GM12878 (cell line): ENCODE data around the gene AGRN. TPM values are rescaled to one million over a fixed set of nuclear protein-coding genes. Genes with fewer than 3 reads are reported as not detected.

ENCODE experiments used
- ATAC-seq: fragments of 200-7000 bp; cut with Tn5 transposase; 3 replicates; pipeline ENCODE4 v1.9.1; 2020; ENCODE audit warnings: mild to moderate bottlenecking, moderate library complexity
- BruUV-seq: library from RNA; stranded (reverse); fragments of 400-500 nt; replicated peaks from 2 replicates; lab custom pipeline; 2021; lab: Mats Ljungman, UMichigan
- CTCF ChIA-PET: fragments of 300-600 bp; sonication (Branson Sonifier 250); formaldehyde crosslinking; extraction: SDS; loops from one replicate; lab custom pipeline; 2021; ENCODE audit warnings: inconsistent platforms; lab: Yijun Ruan, JAX
- POLR2A ChIA-PET: fragments of 350-600 bp; formaldehyde crosslinking; extraction: SDS; loops from one replicate; lab custom pipeline; 2021; ENCODE audit warnings: inconsistent platforms; lab: Charles Lee
- RAD21 ChIA-PET: fragments of 300-600 bp; sonication (Branson Sonifier 250); formaldehyde crosslinking; loops from one replicate; lab custom pipeline; 2023; ENCODE audit warnings: antibody characterized with exemption; ENCODE audit not compliant: unreplicated experiment; lab: Charles Lee
- SMC1A ChIA-PET: fragments of 300-600 bp; sonication (Branson Sonifier 250); formaldehyde crosslinking; loops from one replicate; lab custom pipeline; 2023; ENCODE audit not compliant: unreplicated experiment, uncharacterized antibody; lab: Charles Lee
- DNase-seq: peaks from one replicate; pipeline ENCODE4 v3.0.0-alpha.2; 2011; ENCODE audit warnings: low read depth, low spot score
- FAIRE-seq: peaks from 3 replicates; lab custom pipeline; 2011; peaks lifted over from hg19 to GRCh38; lab: Jason Lieb, UNC
- H2AFZ ChIP-seq: 2 replicates; pipeline ENCODE4 v1.6.0; 2011; ENCODE audit warnings: low read depth, low read length, control low read depth; ENCODE audit not compliant: control insufficient read depth
- H3K27ac ChIP-seq: 2 replicates; pipeline ENCODE4 v1.5.1; 2011; ENCODE audit warnings: control low read depth; ENCODE audit not compliant: control insufficient read depth, insufficient read depth
- H3K27me3 ChIP-seq, 2 experiments: replicated peaks in 1 of 2; 2 replicates each; pipeline versions ENCODE4 v1.6.0 to v1.6.1; 2011; ENCODE audit warnings: low read length in 1 of 2; ENCODE audit not compliant: control insufficient read depth in 2 of 2, insufficient read depth in 2 of 2
- H3K36me3 ChIP-seq, 2 experiments: 2 replicates each; pipeline ENCODE4 v1.5.1; 2011; ENCODE audit warnings: low read length in 1 of 2; ENCODE audit not compliant: control insufficient read depth in 2 of 2, insufficient read depth in 2 of 2
- H3K4me1 ChIP-seq: 2 replicates; pipeline ENCODE4 v1.6.1; 2011; ENCODE audit warnings: mild to moderate bottlenecking, low read length, moderate library complexity, mixed read lengths; ENCODE audit not compliant: control insufficient read depth, insufficient read depth
- H3K4me2 ChIP-seq: 2 replicates; pipeline ENCODE4 v1.6.0; 2011; ENCODE audit warnings: control low read depth; ENCODE audit not compliant: control insufficient read depth, insufficient read depth
- H3K4me3 ChIP-seq: fragments of 200-600 bp; sonication (generic); 2 replicates; pipeline ENCODE4 v1.5.1; 2016
- H3K79me2 ChIP-seq: 2 replicates; pipeline ENCODE4 v1.6.0; 2011; ENCODE audit warnings: low read length; ENCODE audit not compliant: control insufficient read depth, insufficient read depth
- H3K9ac ChIP-seq: 2 replicates; pipeline ENCODE4 v1.8.0; 2011; ENCODE audit warnings: low read length, control low read depth, mixed read lengths; ENCODE audit not compliant: control insufficient read depth, insufficient read depth
- H3K9me3 ChIP-seq: replicated peaks from 3 replicates; pipeline ENCODE4 v1.5.1; 2011; ENCODE audit warnings: mild to moderate bottlenecking, low read length; ENCODE audit not compliant: control insufficient read depth, insufficient read depth
- H4K20me1 ChIP-seq: 2 replicates; pipeline ENCODE4 v1.6.0; 2011; ENCODE audit not compliant: control insufficient read depth, insufficient read depth
- CBX5 ChIP-seq: sonication (generic); IDR thresholded peaks from 2 replicates; pipeline ENCODE4 v1.6.1; 2016; ENCODE audit warnings: low read depth, moderate library complexity, mild to moderate bottlenecking, inconsistent platforms
- CEBPB ChIP-seq, 2 experiments: fragments of 150-350 bp in 1 of 2; IDR thresholded peaks; 2 replicates each; pipeline ENCODE4 v1.6.1; 2012 to 2014; ENCODE audit warnings: low read depth in 2 of 2, low read length in 2 of 2, borderline replicate concordance in 1 of 2, inconsistent platforms in 1 of 2
- GABPA ChIP-seq: IDR thresholded peaks from 2 replicates; pipeline ENCODE4 v1.6.1; 2014; ENCODE audit warnings: antibody characterized with exemption, low read depth, mild to moderate bottlenecking, inconsistent platforms
- GATAD2B ChIP-seq: fragments of 450-650 bp; conservative IDR thresholded peaks from 2 replicates; pipeline ENCODE4 v1.6.1; 2017; ENCODE audit warnings: low read depth, mild to moderate bottlenecking, moderate library complexity
- LARP7 ChIP-seq: fragments of 450-650 bp; IDR thresholded peaks from 2 replicates; pipeline ENCODE4 v1.6.1; 2017; ENCODE audit warnings: mild to moderate bottlenecking
- MTA2 ChIP-seq: fragments of 450-650 bp; IDR thresholded peaks from 2 replicates; pipeline ENCODE4 v1.6.1; 2016; ENCODE audit warnings: low read depth, mild to moderate bottlenecking, moderate library complexity
- MXI1 ChIP-seq: fragments of 150-350 bp; IDR thresholded peaks from 2 replicates; pipeline ENCODE4 v1.6.1; 2011; ENCODE audit warnings: low read depth, mild to moderate bottlenecking, inconsistent platforms, low read length, improper control_type of control experiment
- MYB ChIP-seq: fragments of 150-350 bp; IDR thresholded peaks from 2 replicates; pipeline ENCODE4 v1.6.1; 2014; ENCODE audit warnings: mild to moderate bottlenecking, low read depth, low read length, borderline replicate concordance
- NFIC ChIP-seq: IDR thresholded peaks from 2 replicates; pipeline ENCODE4 v1.6.1; 2012; ENCODE audit warnings: low read depth, mild to moderate bottlenecking, inconsistent platforms, low read length, moderate library complexity
- NFYA ChIP-seq: IDR thresholded peaks from 2 replicates; pipeline ENCODE4 v1.6.1; 2011; ENCODE audit warnings: low read depth, mild to moderate bottlenecking, low read length, improper control_type of control experiment, borderline replicate concordance
- NR2F1 ChIP-seq: fragments of 450-650 bp; conservative IDR thresholded peaks from 2 replicates; pipeline ENCODE4 v1.6.1; 2017; ENCODE audit warnings: mild to moderate bottlenecking
- RB1 ChIP-seq: fragments of 450-650 bp; formaldehyde crosslinking; IDR thresholded peaks from 2 replicates; pipeline ENCODE4 v1.6.1; 2017; ENCODE audit warnings: mild to moderate bottlenecking, borderline replicate concordance
- SMARCA5 ChIP-seq: fragments of 450-650 bp; IDR thresholded peaks from 2 replicates; pipeline ENCODE4 v1.6.1; 2017; ENCODE audit warnings: mild to moderate bottlenecking
- ZNF207 ChIP-seq: fragments of 450-650 bp; IDR thresholded peaks from 2 replicates; pipeline ENCODE4 v1.6.1; 2014; ENCODE audit warnings: antibody characterized with exemption, mild to moderate bottlenecking, borderline replicate concordance
- WGBS: methylation state at CpG from one replicate; pipeline ENCODE4 v1.1.6; 2016; ENCODE audit warnings: low lambda C conversion rate; ENCODE audit not compliant: insufficient replicate concordance, insufficient coverage; ENCODE audit errors: missing lambda C conversion rate; 5-methylcytosine and 5-hydroxymethylcytosine counted together
- in situ Hi-C: fragments of 300-500 bp; cut with MboI; formaldehyde crosslinking; loops from 9 replicates; pipeline ENCODE4 v1.14.3; 2018; ENCODE audit warnings: mixed read lengths
- intact Hi-C: fragments of 100-400 bp; cut with micrococcal nuclease; formaldehyde crosslinking; loops from one replicate; pipeline ENCODE4 v1.14.2; 2022; ENCODE audit not compliant: unreplicated experiment
- polyA plus RNA-seq, 11 experiments: library from polyadenylated mRNA; depleted of rRNA in 4 of 11; unstranded in 6 of 11; stranded (reverse) in 5 of 11; fragments of >200 nt; fragmentation: Nextera tagmentation in 4 of 11; fragmentation: Illumina TruSeq in 1 of 11; extraction: Ambion mirVana in 4 of 11; extraction: Trizol in 1 of 11; gene quantifications; 1 replicate in 1 of 11; 2 replicates in 10 of 11; pipeline versions ENCODE4 v1.2.1 to v1.2.3, GENCODE V29; 2011 to 2016; ENCODE audit warnings: inconsistent platforms in 2 of 11, missing spikeins in 2 of 11, low read depth in 1 of 11
- total RNA-seq, 4 experiments: library from RNA; depleted of rRNA in 3 of 4; stranded (reverse); fragments of >200 nt in 3 of 4; fragmentation: Illumina TruSeq in 1 of 4; extraction: Trizol in 1 of 4; gene quantifications; 2 replicates each; pipeline versions ENCODE4 v1.2.1 to v1.2.3, GENCODE V29; 2013 to 2021
- TF ChIP-seq, protein P1 (sequence below): fragments of 450-650 bp; IDR thresholded peaks from 2 replicates; pipeline ENCODE4 v1.6.1; 2018; ENCODE audit warnings: mild to moderate bottlenecking, low read depth, moderate library complexity; ENCODE audit not compliant: partially characterized antibody
- TF ChIP-seq, protein P2 (sequence below): fragments of 450-650 bp; IDR thresholded peaks from 2 replicates; pipeline ENCODE4 v1.6.1; 2017; ENCODE audit warnings: mild to moderate bottlenecking, moderate library complexity
- TF ChIP-seq, protein P3 (sequence below): IDR thresholded peaks from 2 replicates; pipeline ENCODE4 v1.6.1; 2012; ENCODE audit warnings: low read depth, low read length, improper control_type of control experiment

Gene AGRN
- total and polyA plus RNA-seq, 10 of the 15 experiments (the other 5 are each of a cell fraction or from before 2014, with no cell fraction given), result 0.02 to 41.8 (median 4.1) TPM

DNA sequence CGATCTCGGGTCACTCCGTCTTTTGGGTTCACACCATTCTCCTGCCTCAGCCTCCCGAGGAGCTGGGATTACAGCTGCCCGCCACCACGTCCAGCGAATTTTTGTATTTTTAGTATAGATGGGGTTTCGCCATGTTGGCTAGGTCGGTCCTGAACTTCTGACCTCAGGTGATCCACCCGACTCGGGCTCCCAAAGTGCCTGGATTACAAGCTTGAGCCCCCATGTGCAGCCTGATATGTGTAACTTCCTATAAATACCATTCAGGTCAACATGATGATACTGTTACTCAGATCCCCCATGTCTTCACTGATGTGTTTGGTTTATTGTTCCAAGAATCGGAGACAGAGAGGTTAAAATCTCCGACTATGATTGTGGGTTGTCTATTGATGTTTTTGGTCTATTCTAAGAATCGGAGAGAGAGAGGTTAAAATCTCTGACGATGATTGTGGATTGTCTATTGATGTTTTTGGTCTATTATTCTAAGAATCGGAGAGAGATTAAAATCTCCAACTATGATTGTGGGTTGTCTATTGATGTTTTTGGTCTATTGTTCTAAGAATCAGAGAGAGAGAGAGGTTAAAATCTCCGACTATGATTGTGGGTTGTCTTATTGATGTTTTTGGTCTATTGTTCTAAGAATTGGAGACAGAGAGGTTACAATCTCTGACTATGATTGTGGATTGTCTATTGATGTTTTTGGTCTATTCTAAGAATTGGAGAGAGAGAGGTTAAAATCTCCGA, 78.9 kb downstream of the AGRN start:
- ChIA-PET SMC1A (no interaction called here), CTCF (no interaction called here)
- BruUV-seq, result TSS peak; percentile 35
- TF ChIP-seq, protein P1, sequence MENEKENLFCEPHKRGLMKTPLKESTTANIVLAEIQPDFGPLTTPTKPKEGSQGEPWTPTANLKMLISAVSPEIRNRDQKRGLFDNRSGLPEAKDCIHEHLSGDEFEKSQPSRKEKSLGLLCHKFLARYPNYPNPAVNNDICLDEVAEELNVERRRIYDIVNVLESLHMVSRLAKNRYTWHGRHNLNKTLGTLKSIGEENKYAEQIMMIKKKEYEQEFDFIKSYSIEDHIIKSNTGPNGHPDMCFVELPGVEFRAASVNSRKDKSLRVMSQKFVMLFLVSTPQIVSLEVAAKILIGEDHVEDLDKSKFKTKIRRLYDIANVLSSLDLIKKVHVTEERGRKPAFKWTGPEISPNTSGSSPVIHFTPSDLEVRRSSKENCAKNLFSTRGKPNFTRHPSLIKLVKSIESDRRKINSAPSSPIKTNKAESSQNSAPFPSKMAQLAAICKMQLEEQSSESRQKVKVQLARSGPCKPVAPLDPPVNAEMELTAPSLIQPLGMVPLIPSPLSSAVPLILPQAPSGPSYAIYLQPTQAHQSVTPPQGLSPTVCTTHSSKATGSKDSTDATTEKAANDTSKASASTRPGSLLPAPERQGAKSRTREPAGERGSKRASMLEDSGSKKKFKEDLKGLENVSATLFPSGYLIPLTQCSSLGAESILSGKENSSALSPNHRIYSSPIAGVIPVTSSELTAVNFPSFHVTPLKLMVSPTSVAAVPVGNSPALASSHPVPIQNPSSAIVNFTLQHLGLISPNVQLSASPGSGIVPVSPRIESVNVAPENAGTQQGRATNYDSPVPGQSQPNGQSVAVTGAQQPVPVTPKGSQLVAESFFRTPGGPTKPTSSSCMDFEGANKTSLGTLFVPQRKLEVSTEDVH, result no peak
- no peak for TF ChIP-seq NFIC
- TF ChIP-seq CEBPB (IDR thresholded peaks at IDR 0.05; ENCODE audit: borderline replicate concordance in 1 of 2, low read depth in 2 of 2, low read length in 2 of 2), result no peak
- no peak for TF ChIP-seq CBX5
- TF ChIP-seq GABPA, result no peak
- TF ChIP-seq, protein P2, sequence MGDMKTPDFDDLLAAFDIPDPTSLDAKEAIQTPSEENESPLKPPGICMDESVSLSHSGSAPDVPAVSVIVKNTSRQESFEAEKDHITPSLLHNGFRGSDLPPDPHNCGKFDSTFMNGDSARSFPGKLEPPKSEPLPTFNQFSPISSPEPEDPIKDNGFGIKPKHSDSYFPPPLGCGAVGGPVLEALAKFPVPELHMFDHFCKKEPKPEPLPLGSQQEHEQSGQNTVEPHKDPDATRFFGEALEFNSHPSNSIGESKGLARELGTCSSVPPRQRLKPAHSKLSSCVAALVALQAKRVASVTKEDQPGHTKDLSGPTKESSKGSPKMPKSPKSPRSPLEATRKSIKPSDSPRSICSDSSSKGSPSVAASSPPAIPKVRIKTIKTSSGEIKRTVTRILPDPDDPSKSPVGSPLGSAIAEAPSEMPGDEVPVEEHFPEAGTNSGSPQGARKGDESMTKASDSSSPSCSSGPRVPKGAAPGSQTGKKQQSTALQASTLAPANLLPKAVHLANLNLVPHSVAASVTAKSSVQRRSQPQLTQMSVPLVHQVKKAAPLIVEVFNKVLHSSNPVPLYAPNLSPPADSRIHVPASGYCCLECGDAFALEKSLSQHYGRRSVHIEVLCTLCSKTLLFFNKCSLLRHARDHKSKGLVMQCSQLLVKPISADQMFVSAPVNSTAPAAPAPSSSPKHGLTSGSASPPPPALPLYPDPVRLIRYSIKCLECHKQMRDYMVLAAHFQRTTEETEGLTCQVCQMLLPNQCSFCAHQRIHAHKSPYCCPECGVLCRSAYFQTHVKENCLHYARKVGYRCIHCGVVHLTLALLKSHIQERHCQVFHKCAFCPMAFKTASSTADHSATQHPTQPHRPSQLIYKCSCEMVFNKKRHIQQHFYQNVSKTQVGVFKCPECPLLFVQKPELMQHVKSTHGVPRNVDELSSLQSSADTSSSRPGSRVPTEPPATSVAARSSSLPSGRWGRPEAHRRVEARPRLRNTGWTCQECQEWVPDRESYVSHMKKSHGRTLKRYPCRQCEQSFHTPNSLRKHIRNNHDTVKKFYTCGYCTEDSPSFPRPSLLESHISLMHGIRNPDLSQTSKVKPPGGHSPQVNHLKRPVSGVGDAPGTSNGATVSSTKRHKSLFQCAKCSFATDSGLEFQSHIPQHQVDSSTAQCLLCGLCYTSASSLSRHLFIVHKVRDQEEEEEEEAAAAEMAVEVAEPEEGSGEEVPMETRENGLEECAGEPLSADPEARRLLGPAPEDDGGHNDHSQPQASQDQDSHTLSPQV, result no peak
- TF ChIP-seq NR2F1, result no peak
- no peak for TF ChIP-seq GATAD2B
- TF ChIP-seq MXI1, result no peak
- no peak for TF ChIP-seq LARP7
- no peak for TF ChIP-seq SMARCA5
- TF ChIP-seq, protein P3, sequence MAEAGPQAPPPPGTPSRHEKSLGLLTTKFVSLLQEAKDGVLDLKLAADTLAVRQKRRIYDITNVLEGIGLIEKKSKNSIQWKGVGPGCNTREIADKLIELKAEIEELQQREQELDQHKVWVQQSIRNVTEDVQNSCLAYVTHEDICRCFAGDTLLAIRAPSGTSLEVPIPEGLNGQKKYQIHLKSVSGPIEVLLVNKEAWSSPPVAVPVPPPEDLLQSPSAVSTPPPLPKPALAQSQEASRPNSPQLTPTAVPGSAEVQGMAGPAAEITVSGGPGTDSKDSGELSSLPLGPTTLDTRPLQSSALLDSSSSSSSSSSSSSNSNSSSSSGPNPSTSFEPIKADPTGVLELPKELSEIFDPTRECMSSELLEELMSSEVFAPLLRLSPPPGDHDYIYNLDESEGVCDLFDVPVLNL, result no peak
- TF ChIP-seq RB1, result no peak
- TF ChIP-seq MYB, result no peak
- TF ChIP-seq MTA2, result no peak
- TF ChIP-seq NFYA, result no peak
- TF ChIP-seq ZNF207, result no peak

More for the DNA sequence above, 78.9 kb downstream of the AGRN start:
- FAIRE-seq (no peak), ATAC-seq (no peak), DNase-seq (no peak)
- Histone ChIP-seq H3K9ac (no peak overlapping the region), H4K20me1 (no peaks in the 10 kb centered on the region), H3K27me3 (no peaks in the 10 kb centered on the region), H3K27ac (no peak overlapping the region), H3K4me1 (no peaks in the 10 kb centered on the region), H3K4me2 (no peak overlapping the region), H3K36me3 (no peaks in the 10 kb centered on the region), H3K79me2 (no peaks in the 10 kb centered on the region), H2AFZ (no peak overlapping the region), H3K9me3 (peaks cover 3% of the 10 kb centered on the region; the same call in 1 of the 3 replicates), H3K4me3 (no peak overlapping the region)
- ChIA-PET RAD21 (no interaction called here), POLR2A (no interaction called here)
- intact Hi-C loops (no loop called here), in situ Hi-C loops (no loop called here)
- whole genome bisulfite sequencing, result 93% methylated on average over 18 of the region's 18 CpGs
